HCT116 (cell line): Measurements from ENCODE around the gene THSD7B. TPM values are rescaled to one million over a fixed set of nuclear protein-coding genes. Genes with fewer than 3 reads are reported as not detected.

Experiments
- ATAC-seq: fragments of 200-7000 bp; cut with Tn5 transposase; 2 replicates; pipeline ENCODE4 v1.9.1; 2020; ENCODE audit warnings: mild to moderate bottlenecking, moderate library complexity
- BruUV-seq: library from RNA; stranded (reverse); fragments of 400-500 nt; replicated peaks from 2 replicates; lab custom pipeline; 2021; lab: Mats Ljungman, UMichigan
- CTCF ChIA-PET: fragments of 300-600 bp; sonication (Branson Sonifier 250); formaldehyde crosslinking; loops from one replicate; lab custom pipeline; 2021; ENCODE audit warnings: antibody characterized with exemption; lab: Charles Lee
- POLR2A ChIA-PET: fragments of 300-600, 350-600 bp; sonication (Branson Sonifier 250); formaldehyde crosslinking; loops from one replicate; lab custom pipeline; 2021; ENCODE audit warnings: antibody characterized with exemption; lab: Charles Lee
- RAD21 ChIA-PET, 2 experiments: fragments of 300-600 bp; sonication (Branson Sonifier 250); formaldehyde crosslinking; loops; one replicate each; lab custom pipeline; 2023; ENCODE audit warnings: low total read pairs in 2 of 2; ENCODE audit not compliant: uncharacterized antibody in 2 of 2, unreplicated experiment in 2 of 2, low non-redundant PET in 1 of 2; lab: Charles Lee
- DNase-seq: peaks from one replicate; pipeline ENCODE4 v3.0.0-alpha.2; 2010; ENCODE audit warnings: low read depth, low spot score
- H2AFZ ChIP-seq: fragments of 200-600 bp; shearing (Covaris generic), sonication (generic); 2 replicates; pipeline ENCODE4 v1.6.1; 2017; ENCODE audit warnings: low read depth, mixed run types, mixed read lengths, antibody characterized with exemption, low read length; ENCODE audit not compliant: poor library complexity, severe bottlenecking
- H3K27ac ChIP-seq: 2 replicates; pipeline ENCODE4 v1.5.1; 2012; ENCODE audit warnings: low read depth, low read length
- H3K27me3 ChIP-seq: fragments of 200-600 bp; sonication (generic); 2 replicates; pipeline ENCODE4 v1.6.1; 2016; ENCODE audit warnings: mixed run types, low read length, mixed read lengths; ENCODE audit not compliant: insufficient read depth
- H3K36me3 ChIP-seq, 2 experiments: fragments of 200-500 bp in 1 of 2; fragments of 200-600 bp in 1 of 2; sonication (Bioruptor generic) in 1 of 2; sonication (generic) in 1 of 2; 2 replicates each; pipeline versions ENCODE4 v1.5.1 to v1.6.1; 2014 to 2016; ENCODE audit warnings: low read length in 2 of 2, inconsistent platforms in 1 of 2, mixed read lengths in 1 of 2, mixed run types in 1 of 2; ENCODE audit not compliant: insufficient read depth in 2 of 2, control insufficient read depth in 1 of 2
- H3K4me1 ChIP-seq, 2 experiments: fragments of 200-600 bp in 1 of 2; sonication (generic) in 1 of 2; 2 replicates each; pipeline versions ENCODE4 v1.5.1 to v1.6.1; 2012 to 2017; ENCODE audit warnings: low read length in 2 of 2, inconsistent platforms in 1 of 2, mild to moderate bottlenecking in 1 of 2, mixed read lengths in 1 of 2, mixed run types in 1 of 2, moderate library complexity in 1 of 2; ENCODE audit not compliant: insufficient read depth in 2 of 2, control insufficient read depth in 1 of 2
- H3K4me2 ChIP-seq: fragments of 200-600 bp; sonication (generic); 2 replicates; pipeline ENCODE4 v1.6.1; 2017; ENCODE audit warnings: mixed run types, low read length, mixed read lengths
- H3K4me3 ChIP-seq, 2 experiments: fragments of 200-600 bp in 1 of 2; sonication (generic) in 1 of 2; replicated peaks in 1 of 2; 2 replicates each; pipeline ENCODE4 v1.5.1; 2011 to 2016; ENCODE audit warnings: low read length in 2 of 2, control low read depth in 1 of 2, low read depth in 1 of 2, mild to moderate bottlenecking in 1 of 2, mixed read lengths in 1 of 2, mixed run types in 1 of 2
- H3K79me2 ChIP-seq: fragments of 200-600 bp; sonication (generic); 2 replicates; pipeline ENCODE4 v1.6.1; 2017; ENCODE audit warnings: mild to moderate bottlenecking, mixed run types, low read length, moderate library complexity, mixed read lengths; ENCODE audit not compliant: insufficient read depth
- H3K9ac ChIP-seq: fragments of 200-600 bp; sonication (generic); 2 replicates; pipeline ENCODE4 v1.6.1; 2016; ENCODE audit warnings: low read length, mixed read lengths
- H3K9me2 ChIP-seq: fragments of 200-600 bp; sonication (generic), shearing (Covaris generic); 2 replicates; pipeline ENCODE4 v1.6.1; 2017; ENCODE audit warnings: mixed run types, mild to moderate bottlenecking, moderate library complexity; ENCODE audit not compliant: insufficient read depth
- H3K9me3 ChIP-seq, 2 experiments: fragments of 200-500 bp in 1 of 2; fragments of 200-600 bp in 1 of 2; sonication (Bioruptor generic) in 1 of 2; sonication (generic) in 1 of 2; 2 replicates each; pipeline ENCODE4 v1.6.1; 2014 to 2017; ENCODE audit warnings: low read length in 2 of 2, mixed read lengths in 2 of 2, inconsistent platforms in 1 of 2, low read depth in 1 of 2, mild to moderate bottlenecking in 1 of 2, mixed run types in 1 of 2, moderate library complexity in 1 of 2; ENCODE audit not compliant: control insufficient read depth in 1 of 2, insufficient read depth in 1 of 2
- H4K20me1 ChIP-seq: fragments of 200-600 bp; sonication (generic), shearing (Covaris generic); 2 replicates; pipeline ENCODE4 v1.6.1; 2017; ENCODE audit warnings: mixed run types, mild to moderate bottlenecking, moderate library complexity; ENCODE audit not compliant: insufficient read depth
- ATF3 ChIP-seq: IDR thresholded peaks from 2 replicates; pipeline ENCODE4 v1.6.1; 2012
- CBX3 ChIP-seq: IDR thresholded peaks from 2 replicates; pipeline ENCODE4 v1.6.1; 2012; ENCODE audit warnings: low read depth
- CEBPB ChIP-seq: IDR thresholded peaks from 2 replicates; pipeline ENCODE4 v1.6.1; 2012; ENCODE audit warnings: low read depth
- EGR1 ChIP-seq: IDR thresholded peaks from 2 replicates; pipeline ENCODE4 v1.6.1; 2012; ENCODE audit warnings: low read depth
- ELF1 ChIP-seq: IDR thresholded peaks from 2 replicates; pipeline ENCODE4 v1.6.1; 2012; ENCODE audit warnings: low read depth, borderline replicate concordance
- FOSL1 ChIP-seq: IDR thresholded peaks from 2 replicates; pipeline ENCODE4 v1.6.1; 2012; ENCODE audit warnings: low read depth
- POLR2A ChIP-seq: IDR thresholded peaks from 2 replicates; pipeline ENCODE4 v1.7.0; 2011; ENCODE audit warnings: borderline replicate concordance; ENCODE audit not compliant: insufficient read depth, insufficient read length; ENCODE audit errors: extremely low read depth
- RAD21 ChIP-seq: IDR thresholded peaks from 2 replicates; pipeline ENCODE4 v1.6.1; 2012; ENCODE audit warnings: low read depth, mild to moderate bottlenecking
- SIN3A ChIP-seq: IDR thresholded peaks from 2 replicates; pipeline ENCODE4 v1.6.1; 2012; ENCODE audit warnings: low read depth
- SP1 ChIP-seq: IDR thresholded peaks from 2 replicates; pipeline ENCODE4 v1.6.1; 2012; ENCODE audit warnings: low read depth
- TCF7L2 ChIP-seq: IDR thresholded peaks from 2 replicates; pipeline ENCODE4 v1.7.0; 2011; ENCODE audit warnings: borderline replicate concordance, inconsistent platforms; ENCODE audit not compliant: insufficient read depth, insufficient read length; ENCODE audit errors: extremely low read depth
- YY1 ChIP-seq: IDR thresholded peaks from 2 replicates; pipeline ENCODE4 v1.6.1; 2011; ENCODE audit warnings: low read length, low read depth, moderate library complexity, mild to moderate bottlenecking; ENCODE audit not compliant: insufficient replicate concordance; ENCODE audit errors: extremely low read depth
- intact Hi-C: fragments of 100-400 bp; cut with micrococcal nuclease; formaldehyde crosslinking; loops from 2 replicates; pipeline ENCODE4 v1.10.0; 2022
- total RNA-seq: library from RNA; stranded (reverse); gene quantifications from one replicate; pipeline ENCODE4 v1.2.1, GENCODE V29; 2021; ENCODE audit not compliant: unreplicated experiment
- TF ChIP-seq, protein P1 (sequence below), 3 experiments: fragments of 200-600 bp in 1 of 3; sonication (generic) in 1 of 3; IDR thresholded peaks in 2 of 3; conservative IDR thresholded peaks in 1 of 3; 2 replicates each; pipeline ENCODE4 v1.5.1; 2012 to 2017; ENCODE audit warnings: low read depth in 2 of 3, low read length in 2 of 3, antibody characterized with exemption in 1 of 3, borderline replicate concordance in 1 of 3, control low read depth in 1 of 3, mild to moderate bottlenecking in 1 of 3, mixed read lengths in 1 of 3, mixed run types in 1 of 3, moderate library complexity in 1 of 3; ENCODE audit not compliant: insufficient read depth in 1 of 3
- TF ChIP-seq, protein P2 (sequence below): IDR thresholded peaks from 2 replicates; pipeline ENCODE4 v1.6.1; 2012; ENCODE audit warnings: low read depth
- TF ChIP-seq, protein P3 (sequence below): IDR thresholded peaks from 2 replicates; pipeline ENCODE4 v1.6.1; 2011; ENCODE audit warnings: mild to moderate bottlenecking, low read length, moderate library complexity; ENCODE audit not compliant: insufficient replicate concordance; ENCODE audit errors: extremely low read depth

The THSD7B gene
- total RNA-seq, 1 experiment from 2014 or later = not detected

DNA sequence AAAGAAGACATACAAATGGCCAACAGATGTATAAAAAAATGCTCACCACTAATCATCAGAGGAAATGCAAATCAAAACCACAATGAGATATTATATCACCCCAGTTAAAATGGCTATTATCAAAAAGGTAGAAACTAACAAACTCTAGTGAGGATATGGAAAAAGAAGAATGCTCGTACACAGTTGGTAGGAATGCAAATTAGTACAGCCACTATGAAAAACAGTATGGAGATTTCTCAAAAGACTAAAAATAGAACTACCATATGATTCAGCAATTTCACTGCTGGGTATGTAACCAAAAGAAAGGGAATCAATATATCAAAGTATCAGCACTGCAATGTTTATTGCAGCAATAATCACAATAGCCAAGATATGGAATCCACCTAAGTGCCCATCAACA is 679.6 kb downstream of the THSD7B start (continued):
- TF ChIP-seq, protein P1, sequence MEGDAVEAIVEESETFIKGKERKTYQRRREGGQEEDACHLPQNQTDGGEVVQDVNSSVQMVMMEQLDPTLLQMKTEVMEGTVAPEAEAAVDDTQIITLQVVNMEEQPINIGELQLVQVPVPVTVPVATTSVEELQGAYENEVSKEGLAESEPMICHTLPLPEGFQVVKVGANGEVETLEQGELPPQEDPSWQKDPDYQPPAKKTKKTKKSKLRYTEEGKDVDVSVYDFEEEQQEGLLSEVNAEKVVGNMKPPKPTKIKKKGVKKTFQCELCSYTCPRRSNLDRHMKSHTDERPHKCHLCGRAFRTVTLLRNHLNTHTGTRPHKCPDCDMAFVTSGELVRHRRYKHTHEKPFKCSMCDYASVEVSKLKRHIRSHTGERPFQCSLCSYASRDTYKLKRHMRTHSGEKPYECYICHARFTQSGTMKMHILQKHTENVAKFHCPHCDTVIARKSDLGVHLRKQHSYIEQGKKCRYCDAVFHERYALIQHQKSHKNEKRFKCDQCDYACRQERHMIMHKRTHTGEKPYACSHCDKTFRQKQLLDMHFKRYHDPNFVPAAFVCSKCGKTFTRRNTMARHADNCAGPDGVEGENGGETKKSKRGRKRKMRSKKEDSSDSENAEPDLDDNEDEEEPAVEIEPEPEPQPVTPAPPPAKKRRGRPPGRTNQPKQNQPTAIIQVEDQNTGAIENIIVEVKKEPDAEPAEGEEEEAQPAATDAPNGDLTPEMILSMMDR (IDR thresholded peaks at IDR 0.05 in 2 of 3, conservative IDR thresholded peaks at IDR 0.05 in 1 of 3; ENCODE audit: borderline replicate concordance in 1 of 3, insufficient read depth in 1 of 3, low read depth in 2 of 3, low read length in 2 of 3) = no peak
- no peak for TF ChIP-seq RAD21

GRCh38 chr2:137449454-137449853 is 684.1 kb downstream of the THSD7B start:
- no TSS peak for BruUV-seq
- H3K4me1 ChIP-seq = no peaks in the 10 kb centered on the region
- RAD21 ChIA-PET = no interaction called here
- intact Hi-C loops = no loop called here
- H3K9me2 ChIP-seq = no peaks in the 10 kb centered on the region
- H2AFZ ChIP-seq = no peak overlapping the region
- H3K4me2 ChIP-seq = no peak overlapping the region
- no peak overlapping the region for H3K27ac ChIP-seq
- H4K20me1 ChIP-seq = no peaks in the 10 kb centered on the region
- POLR2A ChIA-PET = no interaction called here
- no peaks in the 10 kb centered on the region for H3K27me3 ChIP-seq
- DNase-seq = no peak
- H3K4me3 ChIP-seq = no peak overlapping the region
- CTCF ChIA-PET = no interaction called here
- H3K79me2 ChIP-seq = no peaks in the 10 kb centered on the region
- H3K9ac ChIP-seq = no peak overlapping the region
- ATAC-seq = no peak
- no peaks in the 10 kb centered on the region for H3K36me3 ChIP-seq
- H3K9me3 ChIP-seq = no peaks in the 10 kb centered on the region
- no peak for TF ChIP-seq ELF1
- no peak for TF ChIP-seq ATF3
- TF ChIP-seq, protein P2, sequence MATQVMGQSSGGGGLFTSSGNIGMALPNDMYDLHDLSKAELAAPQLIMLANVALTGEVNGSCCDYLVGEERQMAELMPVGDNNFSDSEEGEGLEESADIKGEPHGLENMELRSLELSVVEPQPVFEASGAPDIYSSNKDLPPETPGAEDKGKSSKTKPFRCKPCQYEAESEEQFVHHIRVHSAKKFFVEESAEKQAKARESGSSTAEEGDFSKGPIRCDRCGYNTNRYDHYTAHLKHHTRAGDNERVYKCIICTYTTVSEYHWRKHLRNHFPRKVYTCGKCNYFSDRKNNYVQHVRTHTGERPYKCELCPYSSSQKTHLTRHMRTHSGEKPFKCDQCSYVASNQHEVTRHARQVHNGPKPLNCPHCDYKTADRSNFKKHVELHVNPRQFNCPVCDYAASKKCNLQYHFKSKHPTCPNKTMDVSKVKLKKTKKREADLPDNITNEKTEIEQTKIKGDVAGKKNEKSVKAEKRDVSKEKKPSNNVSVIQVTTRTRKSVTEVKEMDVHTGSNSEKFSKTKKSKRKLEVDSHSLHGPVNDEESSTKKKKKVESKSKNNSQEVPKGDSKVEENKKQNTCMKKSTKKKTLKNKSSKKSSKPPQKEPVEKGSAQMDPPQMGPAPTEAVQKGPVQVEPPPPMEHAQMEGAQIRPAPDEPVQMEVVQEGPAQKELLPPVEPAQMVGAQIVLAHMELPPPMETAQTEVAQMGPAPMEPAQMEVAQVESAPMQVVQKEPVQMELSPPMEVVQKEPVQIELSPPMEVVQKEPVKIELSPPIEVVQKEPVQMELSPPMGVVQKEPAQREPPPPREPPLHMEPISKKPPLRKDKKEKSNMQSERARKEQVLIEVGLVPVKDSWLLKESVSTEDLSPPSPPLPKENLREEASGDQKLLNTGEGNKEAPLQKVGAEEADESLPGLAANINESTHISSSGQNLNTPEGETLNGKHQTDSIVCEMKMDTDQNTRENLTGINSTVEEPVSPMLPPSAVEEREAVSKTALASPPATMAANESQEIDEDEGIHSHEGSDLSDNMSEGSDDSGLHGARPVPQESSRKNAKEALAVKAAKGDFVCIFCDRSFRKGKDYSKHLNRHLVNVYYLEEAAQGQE = no peak
- TF ChIP-seq YY1 = no peak
- no peak for TF ChIP-seq TCF7L2
- no peak for TF ChIP-seq SIN3A
- TF ChIP-seq RAD21 = no peak
- TF ChIP-seq CEBPB = no peak
- TF ChIP-seq, protein P1 (IDR thresholded peaks at IDR 0.05 in 2 of 3, conservative IDR thresholded peaks at IDR 0.05 in 1 of 3; ENCODE audit: borderline replicate concordance in 1 of 3, insufficient read depth in 1 of 3, low read depth in 2 of 3, low read length in 2 of 3) = no peak
- TF ChIP-seq SP1 = no peak
- no peak for TF ChIP-seq CBX3
- TF ChIP-seq, protein P3, sequence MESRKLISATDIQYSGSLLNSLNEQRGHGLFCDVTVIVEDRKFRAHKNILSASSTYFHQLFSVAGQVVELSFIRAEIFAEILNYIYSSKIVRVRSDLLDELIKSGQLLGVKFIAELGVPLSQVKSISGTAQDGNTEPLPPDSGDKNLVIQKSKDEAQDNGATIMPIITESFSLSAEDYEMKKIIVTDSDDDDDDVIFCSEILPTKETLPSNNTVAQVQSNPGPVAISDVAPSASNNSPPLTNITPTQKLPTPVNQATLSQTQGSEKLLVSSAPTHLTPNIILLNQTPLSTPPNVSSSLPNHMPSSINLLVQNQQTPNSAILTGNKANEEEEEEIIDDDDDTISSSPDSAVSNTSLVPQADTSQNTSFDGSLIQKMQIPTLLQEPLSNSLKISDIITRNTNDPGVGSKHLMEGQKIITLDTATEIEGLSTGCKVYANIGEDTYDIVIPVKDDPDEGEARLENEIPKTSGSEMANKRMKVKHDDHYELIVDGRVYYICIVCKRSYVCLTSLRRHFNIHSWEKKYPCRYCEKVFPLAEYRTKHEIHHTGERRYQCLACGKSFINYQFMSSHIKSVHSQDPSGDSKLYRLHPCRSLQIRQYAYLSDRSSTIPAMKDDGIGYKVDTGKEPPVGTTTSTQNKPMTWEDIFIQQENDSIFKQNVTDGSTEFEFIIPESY = no peak
- TF ChIP-seq FOSL1 = no peak
- no peak for TF ChIP-seq POLR2A
- TF ChIP-seq EGR1 = no peak
